Measurements from ENCODE around the gene C7orf25.

The C7orf25 gene

DNA sequence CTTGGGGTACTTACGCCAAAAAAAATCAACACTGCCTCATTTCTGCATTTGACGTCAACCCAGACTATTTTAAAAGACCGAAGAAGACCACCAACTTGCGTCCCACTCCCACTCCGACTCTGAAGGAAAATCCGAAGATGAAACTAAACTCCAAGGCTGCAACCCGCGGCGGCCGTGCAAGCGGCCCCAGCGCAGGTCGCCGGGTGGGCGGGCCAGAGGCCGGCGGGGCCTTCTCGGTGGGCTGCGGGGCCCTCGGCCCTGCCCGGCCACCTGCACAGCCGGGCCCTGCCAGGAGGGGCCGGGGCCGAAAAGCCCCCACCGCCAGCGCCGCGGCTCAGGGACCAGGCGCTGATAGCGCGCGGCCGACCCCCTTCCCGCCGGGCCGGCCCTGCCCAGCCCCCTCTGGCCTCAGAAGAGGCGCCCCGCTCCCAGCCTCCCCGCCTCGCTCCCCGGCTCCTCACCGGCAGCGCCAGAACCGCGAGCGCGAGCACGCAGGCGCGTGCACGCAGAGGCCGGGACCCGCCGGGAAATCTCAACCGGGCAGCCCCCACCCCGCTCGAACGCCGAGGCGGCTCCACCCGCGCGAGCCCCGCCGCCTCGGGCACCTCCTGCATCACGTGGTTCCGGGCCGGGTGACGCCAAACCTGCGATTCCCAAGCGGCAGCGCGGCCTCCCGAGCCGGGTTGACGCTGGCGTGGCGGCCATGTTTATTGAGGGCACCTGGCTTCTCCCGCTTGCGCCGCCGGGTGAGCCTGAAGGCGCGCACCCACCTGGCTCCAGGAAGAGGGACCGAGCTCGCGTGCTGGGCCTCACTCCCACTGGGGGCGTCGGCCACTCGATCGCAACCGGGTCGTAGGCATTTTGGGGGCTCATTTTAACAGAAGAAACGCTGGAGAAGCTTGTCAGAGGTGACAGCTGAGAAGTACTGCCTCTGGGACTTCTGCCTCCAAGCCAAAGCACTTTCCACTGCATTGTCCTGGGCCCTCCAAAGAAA is at the start of gene C7orf25:
Gene C7orf25 (minus strand): TSS at position 617 of the 994 bp plus-strand sequence. CDS start 1,170 bp downstream, outside the sequence.
- peak within 1 kb of the TSS; percentile 65 for H3K4me3 ChIP-seq (ENCODE audit: low read depth, low read length)
- CTCF ChIA-PET, result interaction anchor here (0.8 kb wide), 1 partner anchor 10 kb away, joined by 3 read pairs; no protein-coding TSS in a partner anchor
- TF ChIP-seq ZNF843 (tag by site-specific recombination; IDR thresholded peaks at IDR 0.05) (peak; percentile 52), ZIC2 (tag by site-specific recombination; IDR thresholded peaks at IDR 0.05) (0 out of 2 replicates have a peak, but pooled peaks have one; percentile 5), ZNF629 (tag by site-specific recombination; IDR thresholded peaks at IDR 0.05) (peak; percentile 77), ZSCAN30 (tag by site-specific recombination; IDR thresholded peaks at IDR 0.05) (peak; percentile 74; the same call in 1 of the 2 replicates), KLF10 (tag by site-specific recombination; IDR thresholded peaks at IDR 0.05) (peak; percentile 59; the same call in 1 of the 2 replicates), ZBTB8A (tag by site-specific recombination; IDR thresholded peaks at IDR 0.05) (peak; percentile 64), ZNF600 (tag by site-specific recombination; IDR thresholded peaks at IDR 0.05) (0 out of 2 replicates have a peak, but pooled peaks have one; percentile 20), ZNF585B (tag by site-specific recombination; IDR thresholded peaks at IDR 0.05) (no peak), ZEB2 (tag by site-specific recombination; IDR thresholded peaks at IDR 0.05) (peak; percentile 95), WT1 (tag by site-specific recombination; IDR thresholded peaks at IDR 0.05) (peak; percentile 55; the same call in 1 of the 2 replicates), ZNF473 (tag by site-specific recombination; IDR thresholded peaks at IDR 0.05) (no peak), ZNF37A (tag by site-specific recombination; IDR thresholded peaks at IDR 0.05) (no peak), ZFP37 (tag by site-specific recombination; IDR thresholded peaks at IDR 0.05) (0 out of 2 replicates have a peak, but pooled peaks have one; percentile 31), GLIS2 (tag by site-specific recombination; IDR thresholded peaks at IDR 0.05) (peak; percentile 73; the same call in 1 of the 2 replicates), ZBTB17 (tag by site-specific recombination; IDR thresholded peaks at IDR 0.05) (peak; percentile 97), ZFHX2 (tag by site-specific recombination; conservative IDR thresholded peaks at IDR 0.05) (peak; percentile 87), ZNF433 (tag by site-specific recombination; IDR thresholded peaks at IDR 0.05; ENCODE audit: low read depth) (no peak), ZNF155 (tag by site-specific recombination; IDR thresholded peaks at IDR 0.05) (no peak), SP2 (tag by site-specific recombination; IDR thresholded peaks at IDR 0.05) (peak; percentile 78), ZNF776 (tag by site-specific recombination; IDR thresholded peaks at IDR 0.05; ENCODE audit: borderline replicate concordance) (no peak)
- TF ChIP-seq, protein P1, sequence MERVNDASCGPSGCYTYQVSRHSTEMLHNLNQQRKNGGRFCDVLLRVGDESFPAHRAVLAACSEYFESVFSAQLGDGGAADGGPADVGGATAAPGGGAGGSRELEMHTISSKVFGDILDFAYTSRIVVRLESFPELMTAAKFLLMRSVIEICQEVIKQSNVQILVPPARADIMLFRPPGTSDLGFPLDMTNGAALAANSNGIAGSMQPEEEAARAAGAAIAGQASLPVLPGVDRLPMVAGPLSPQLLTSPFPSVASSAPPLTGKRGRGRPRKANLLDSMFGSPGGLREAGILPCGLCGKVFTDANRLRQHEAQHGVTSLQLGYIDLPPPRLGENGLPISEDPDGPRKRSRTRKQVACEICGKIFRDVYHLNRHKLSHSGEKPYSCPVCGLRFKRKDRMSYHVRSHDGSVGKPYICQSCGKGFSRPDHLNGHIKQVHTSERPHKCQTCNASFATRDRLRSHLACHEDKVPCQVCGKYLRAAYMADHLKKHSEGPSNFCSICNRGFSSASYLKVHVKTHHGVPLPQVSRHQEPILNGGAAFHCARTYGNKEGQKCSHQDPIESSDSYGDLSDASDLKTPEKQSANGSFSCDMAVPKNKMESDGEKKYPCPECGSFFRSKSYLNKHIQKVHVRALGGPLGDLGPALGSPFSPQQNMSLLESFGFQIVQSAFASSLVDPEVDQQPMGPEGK (tag by site-specific recombination; IDR thresholded peaks at IDR 0.05), result peak; percentile 94
- TF ChIP-seq, protein P2, sequence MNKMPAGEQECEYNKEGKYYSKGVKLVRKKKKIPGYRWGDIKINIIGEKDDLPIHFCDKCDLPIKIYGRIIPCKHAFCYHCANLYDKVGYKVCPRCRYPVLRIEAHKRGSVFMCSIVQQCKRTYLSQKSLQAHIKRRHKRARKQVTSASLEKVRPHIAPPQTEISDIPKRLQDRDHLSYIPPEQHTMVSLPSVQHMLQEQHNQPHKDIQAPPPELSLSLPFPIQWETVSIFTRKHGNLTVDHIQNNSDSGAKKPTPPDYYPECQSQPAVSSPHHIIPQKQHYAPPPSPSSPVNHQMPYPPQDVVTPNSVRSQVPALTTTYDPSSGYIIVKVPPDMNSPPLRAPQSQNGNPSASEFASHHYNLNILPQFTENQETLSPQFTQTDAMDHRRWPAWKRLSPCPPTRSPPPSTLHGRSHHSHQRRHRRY (tag by site-specific recombination; IDR thresholded peaks at IDR 0.05), result no peak
- TF ChIP-seq, protein P3, sequence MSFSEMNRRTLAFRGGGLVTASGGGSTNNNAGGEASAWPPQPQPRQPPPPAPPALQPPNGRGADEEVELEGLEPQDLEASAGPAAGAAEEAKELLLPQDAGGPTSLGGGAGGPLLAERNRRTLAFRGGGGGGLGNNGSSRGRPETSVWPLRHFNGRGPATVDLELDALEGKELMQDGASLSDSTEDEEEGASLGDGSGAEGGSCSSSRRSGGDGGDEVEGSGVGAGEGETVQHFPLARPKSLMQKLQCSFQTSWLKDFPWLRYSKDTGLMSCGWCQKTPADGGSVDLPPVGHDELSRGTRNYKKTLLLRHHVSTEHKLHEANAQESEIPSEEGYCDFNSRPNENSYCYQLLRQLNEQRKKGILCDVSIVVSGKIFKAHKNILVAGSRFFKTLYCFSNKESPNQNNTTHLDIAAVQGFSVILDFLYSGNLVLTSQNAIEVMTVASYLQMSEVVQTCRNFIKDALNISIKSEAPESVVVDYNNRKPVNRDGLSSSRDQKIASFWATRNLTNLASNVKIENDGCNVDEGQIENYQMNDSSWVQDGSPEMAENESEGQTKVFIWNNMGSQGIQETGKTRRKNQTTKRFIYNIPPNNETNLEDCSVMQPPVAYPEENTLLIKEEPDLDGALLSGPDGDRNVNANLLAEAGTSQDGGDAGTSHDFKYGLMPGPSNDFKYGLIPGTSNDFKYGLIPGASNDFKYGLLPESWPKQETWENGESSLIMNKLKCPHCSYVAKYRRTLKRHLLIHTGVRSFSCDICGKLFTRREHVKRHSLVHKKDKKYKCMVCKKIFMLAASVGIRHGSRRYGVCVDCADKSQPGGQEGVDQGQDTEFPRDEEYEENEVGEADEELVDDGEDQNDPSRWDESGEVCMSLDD (tag by site-specific recombination; IDR thresholded peaks at IDR 0.05), result peak; percentile 72; the same call in 1 of the 2 replicates
- TF ChIP-seq, protein P4, sequence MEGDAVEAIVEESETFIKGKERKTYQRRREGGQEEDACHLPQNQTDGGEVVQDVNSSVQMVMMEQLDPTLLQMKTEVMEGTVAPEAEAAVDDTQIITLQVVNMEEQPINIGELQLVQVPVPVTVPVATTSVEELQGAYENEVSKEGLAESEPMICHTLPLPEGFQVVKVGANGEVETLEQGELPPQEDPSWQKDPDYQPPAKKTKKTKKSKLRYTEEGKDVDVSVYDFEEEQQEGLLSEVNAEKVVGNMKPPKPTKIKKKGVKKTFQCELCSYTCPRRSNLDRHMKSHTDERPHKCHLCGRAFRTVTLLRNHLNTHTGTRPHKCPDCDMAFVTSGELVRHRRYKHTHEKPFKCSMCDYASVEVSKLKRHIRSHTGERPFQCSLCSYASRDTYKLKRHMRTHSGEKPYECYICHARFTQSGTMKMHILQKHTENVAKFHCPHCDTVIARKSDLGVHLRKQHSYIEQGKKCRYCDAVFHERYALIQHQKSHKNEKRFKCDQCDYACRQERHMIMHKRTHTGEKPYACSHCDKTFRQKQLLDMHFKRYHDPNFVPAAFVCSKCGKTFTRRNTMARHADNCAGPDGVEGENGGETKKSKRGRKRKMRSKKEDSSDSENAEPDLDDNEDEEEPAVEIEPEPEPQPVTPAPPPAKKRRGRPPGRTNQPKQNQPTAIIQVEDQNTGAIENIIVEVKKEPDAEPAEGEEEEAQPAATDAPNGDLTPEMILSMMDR (tag by site-specific recombination; IDR thresholded peaks at IDR 0.05), result peak; percentile 88
- TF ChIP-seq, protein P5, sequence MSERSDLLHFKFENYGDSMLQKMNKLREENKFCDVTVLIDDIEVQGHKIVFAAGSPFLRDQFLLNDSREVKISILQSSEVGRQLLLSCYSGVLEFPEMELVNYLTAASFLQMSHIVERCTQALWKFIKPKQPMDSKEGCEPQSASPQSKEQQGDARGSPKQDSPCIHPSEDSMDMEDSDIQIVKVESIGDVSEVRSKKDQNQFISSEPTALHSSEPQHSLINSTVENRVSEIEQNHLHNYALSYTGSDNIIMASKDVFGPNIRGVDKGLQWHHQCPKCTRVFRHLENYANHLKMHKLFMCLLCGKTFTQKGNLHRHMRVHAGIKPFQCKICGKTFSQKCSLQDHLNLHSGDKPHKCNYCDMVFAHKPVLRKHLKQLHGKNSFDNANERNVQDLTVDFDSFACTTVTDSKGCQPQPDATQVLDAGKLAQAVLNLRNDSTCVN (tag by site-specific recombination; optimal IDR thresholded peaks at IDR 0.05), result peak; percentile 100
- TF ChIP-seq, protein P6, sequence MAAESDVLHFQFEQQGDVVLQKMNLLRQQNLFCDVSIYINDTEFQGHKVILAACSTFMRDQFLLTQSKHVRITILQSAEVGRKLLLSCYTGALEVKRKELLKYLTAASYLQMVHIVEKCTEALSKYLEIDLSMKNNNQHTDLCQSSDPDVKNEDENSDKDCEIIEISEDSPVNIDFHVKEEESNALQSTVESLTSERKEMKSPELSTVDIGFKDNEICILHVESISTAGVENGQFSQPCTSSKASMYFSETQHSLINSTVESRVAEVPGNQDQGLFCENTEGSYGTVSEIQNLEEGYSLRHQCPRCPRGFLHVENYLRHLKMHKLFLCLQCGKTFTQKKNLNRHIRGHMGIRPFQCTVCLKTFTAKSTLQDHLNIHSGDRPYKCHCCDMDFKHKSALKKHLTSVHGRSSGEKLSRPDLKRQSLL (tag by site-specific recombination; IDR thresholded peaks at IDR 0.05), result peak; percentile 71

More for the DNA sequence above, at the start of gene C7orf25:
- POLR2A ChIA-PET, result interaction anchor here (0.6 to 1.4 kb wide), 4 partner anchors 13 to 20 kb away, joined by 3 to 5 read pairs (median 4); partner anchors contain the start of genes MRPL32 and PSMA2
- no peaks in the 10 kb centered on the region for H3K9me3 ChIP-seq (ENCODE audit: control insufficient read depth, insufficient read depth, low read depth, low read length)
- no peaks in the 10 kb centered on the region for H3K4me1 ChIP-seq (ENCODE audit: control insufficient read depth, insufficient read depth, low read length)
- peaks cover 4 to 32% of the 10 kb centered on the region in 2 experiments for H3K36me3 ChIP-seq (ENCODE audit: control insufficient read depth in 2 of 2, insufficient read depth in 1 of 2, low read length in 2 of 2)
- peak within 1 kb of the TSS; percentile 69 for H3K27ac ChIP-seq (ENCODE audit: extremely low read depth, low read depth, low read length)
